T-cell (primary cell): ENCODE data around the gene HOXD9. TPM values are rescaled to one million over a fixed set of nuclear protein-coding genes. Genes with fewer than 3 reads are reported as not detected.
A peak's percentile ranks its signal among the peaks of the same experiment; 100 is the strongest.

ENCODE experiments used
- ATAC-seq, 4 experiments: fragments of 200-7000 bp in 3 of 4; fragments of 150-1000 bp in 1 of 4; cut with Tn5 transposase; replicated peaks in 1 of 4; 1 replicate in 3 of 4; 2 replicates in 1 of 4; pipeline ENCODE4 v1.10.0; 2021; ENCODE audit warnings: moderate library complexity in 3 of 4, mild to moderate bottlenecking in 2 of 4, moderate number of reproducible peaks in 1 of 4
- CTCF ChIA-PET, 2 donors: fragments of 300-600 bp; sonication (Branson Sonifier 250); formaldehyde crosslinking; loops; one replicate each; lab custom pipeline; 2022; ENCODE audit warnings: antibody characterized with exemption in 2 of 2; lab: Charles Lee
- POLR2A ChIA-PET, 2 donors: fragments of 300-600 bp; sonication (Branson Sonifier 250); formaldehyde crosslinking; loops; one replicate each; lab custom pipeline; 2022; ENCODE audit warnings: antibody characterized with exemption in 2 of 2; lab: Charles Lee
- DNase-seq, 35 experiments: peaks; one replicate each; pipeline versions ENCODE4 v3.0.0 to v3.0.0-alpha.2; 2013 to 2023
- H3K27ac ChIP-seq: one replicate; pipeline ENCODE4 v1.5.1; 2013; ENCODE audit warnings: low read length
- H3K27me3 ChIP-seq, 2 experiments: replicated peaks in 1 of 2; 1 replicate in 1 of 2; 2 replicates in 1 of 2; pipeline versions ENCODE4 v1.6.1 to v1.7.0; 2013; ENCODE audit warnings: low read length in 1 of 2, mixed read lengths in 1 of 2; ENCODE audit not compliant: control insufficient read depth in 2 of 2, insufficient read depth in 2 of 2; ENCODE audit errors: extremely low read depth in 1 of 2
- H3K36me3 ChIP-seq, 2 donors: 1 replicate in 1 of 2; 2 replicates in 1 of 2; pipeline versions ENCODE4 v1.6.1 to v1.7.0; 2013; ENCODE audit warnings: low read length in 1 of 2; ENCODE audit not compliant: control insufficient read depth in 2 of 2, insufficient read depth in 1 of 2; ENCODE audit errors: extremely low read depth in 1 of 2
- H3K4me1 ChIP-seq, 2 experiments: 1 replicate in 1 of 2; 2 replicates in 1 of 2; pipeline versions ENCODE4 v1.6.1 to v1.7.0; 2013; ENCODE audit warnings: low read length in 2 of 2, mixed read lengths in 1 of 2; ENCODE audit not compliant: insufficient read depth in 2 of 2, control insufficient read depth in 1 of 2; ENCODE audit errors: extremely low read depth in 1 of 2
- H3K4me3 ChIP-seq, 2 donors: 1 replicate in 1 of 2; 2 replicates in 1 of 2; pipeline versions ENCODE4 v1.5.1 to v1.7.0; 2013; ENCODE audit warnings: mild to moderate bottlenecking in 2 of 2, low read length in 1 of 2, moderate library complexity in 1 of 2; ENCODE audit not compliant: control insufficient read depth in 1 of 2; ENCODE audit errors: extremely low read depth in 1 of 2
- H3K9me3 ChIP-seq: 2 replicates; pipeline ENCODE4 v1.7.0; 2013
- H3K27ac Mint-ChIP-seq, 2 donors: one replicate each; pipeline ENCODE4 v1.8.0; 2020 to 2021; ENCODE audit warnings: mild to moderate bottlenecking in 2 of 2, mixed read lengths in 2 of 2
- H3K27me3 Mint-ChIP-seq, 2 donors: one replicate each; pipeline ENCODE4 v1.8.0; 2021 to 2022; ENCODE audit warnings: mixed read lengths in 2 of 2
- H3K36me3 Mint-ChIP-seq: one replicate; pipeline ENCODE4 v1.8.0; 2021; ENCODE audit warnings: mixed read lengths
- H3K4me1 Mint-ChIP-seq, 3 donors: one replicate each; pipeline ENCODE4 v1.8.0; 2020 to 2022; ENCODE audit warnings: mixed read lengths in 3 of 3, mild to moderate bottlenecking in 1 of 3
- H3K4me3 Mint-ChIP-seq, 3 donors: one replicate each; pipeline ENCODE4 v1.8.0; 2020 to 2022; ENCODE audit warnings: mild to moderate bottlenecking in 3 of 3, mixed read lengths in 3 of 3, moderate library complexity in 3 of 3
- H3K9me3 Mint-ChIP-seq, 3 donors: one replicate each; pipeline ENCODE4 v1.8.0; 2020 to 2022; ENCODE audit warnings: mixed read lengths in 3 of 3
- WGBS: methylation state at CpG from one replicate; pipeline ENCODE4 v1.1.5; 2013; ENCODE audit warnings: missing lambda C conversion rate; ENCODE audit not compliant: insufficient coverage; 5-methylcytosine and 5-hydroxymethylcytosine counted together
- total RNA-seq, 35 experiments: library from RNA in 6 of 35; stranded (reverse) in 6 of 35; fragments of 120-200 nt in 1 of 35; gene quantifications; one replicate each; pipeline versions ENCODE4 v1.2.1 to v1.2.4 and lab custom pipeline; 2013 to 2026

The HOXD9 gene
- total RNA-seq, 5 donors from 2014 or later (not counting 1 experiment from before 2014, with no cell fraction given) = 0.13 to 0.15 TPM; not detected in 3

- POLR2A ChIA-PET = no interaction called here
- peaks cover 32 to 85% of the 10 kb centered on the region in 2 experiments for H3K27me3 ChIP-seq
- CTCF ChIA-PET = no interaction called here
- H3K9me3 Mint-ChIP-seq = no peaks in the 10 kb centered on the region
- H3K36me3 Mint-ChIP-seq = no peaks in the 10 kb centered on the region
- peaks cover 26 to 37% (median 30%) of the 10 kb centered on the region in 3 donors for H3K4me1 Mint-ChIP-seq
- ATAC-seq (no peak), DNase-seq (no peak)
- peaks cover 4 to 18% of the 10 kb centered on the region in 2 experiments for H3K4me1 ChIP-seq
- no peak overlapping the region for H3K27ac ChIP-seq
- WGBS = 13% methylated on average over 48 of the region's 56 CpGs
- H3K36me3 ChIP-seq = no peaks in the 10 kb centered on the region
- H3K9me3 ChIP-seq = no peaks in the 10 kb centered on the region
- H3K27me3 Mint-ChIP-seq = peaks cover 70 to 80% of the 10 kb centered on the region in 2 donors
- no peak overlapping the region for H3K4me3 ChIP-seq
- H3K27ac Mint-ChIP-seq = no peak overlapping the region
- H3K4me3 Mint-ChIP-seq = peak overlapping the region in 1 of 3 donors; percentile 68
Measured at GRCh38 chr2:176104316-176105077, 18.0 kb upstream of the HOXD9 start.

- DNase-seq = no peak
- H3K9me3 Mint-ChIP-seq = no peaks in the 10 kb centered on the region
- no peak overlapping the region for H3K4me3 ChIP-seq
- H3K27me3 Mint-ChIP-seq = peaks cover 74 to 82% of the 10 kb centered on the region in 2 donors
- H3K4me1 ChIP-seq = peaks cover 4 to 18% of the 10 kb centered on the region in 2 experiments
- peak overlapping the region in 1 of 3 donors; percentile 68 for H3K4me3 Mint-ChIP-seq
- H3K27ac Mint-ChIP-seq = no peak overlapping the region
- H3K9me3 ChIP-seq = no peaks in the 10 kb centered on the region
- no peaks in the 10 kb centered on the region for H3K36me3 ChIP-seq
- no peaks in the 10 kb centered on the region for H3K36me3 Mint-ChIP-seq
- ChIA-PET POLR2A (interaction anchor here in 1 of 2 donors (0.6 kb wide), 1 partner anchor 709 kb away, joined by 3 read pairs; no protein-coding TSS in a partner anchor), CTCF (no interaction called here)
- 14% methylated on average over 24 of the region's 25 CpGs for WGBS
- H3K27ac ChIP-seq = no peak overlapping the region
- peaks cover 39 to 84% of the 10 kb centered on the region in 2 experiments for H3K27me3 ChIP-seq
- no peak for ATAC-seq
- H3K4me1 Mint-ChIP-seq = peaks cover 26 to 39% (median 30%) of the 10 kb centered on the region in 3 donors
Measured at GRCh38 chr2:176105078-176105729, 17.3 kb upstream of the HOXD9 start.

- Mint-ChIP-seq H3K27me3 (peaks cover 74 to 82% of the 10 kb centered on the region in 2 donors), H3K36me3 (no peaks in the 10 kb centered on the region), H3K27ac (peak overlapping the region in 1 of 2 donors; percentile 44), H3K4me3 (peak overlapping the region; percentile 26 to 68 (median 60)), H3K4me1 (peaks cover 26 to 39% (median 30%) of the 10 kb centered on the region in 3 donors), H3K9me3 (no peaks in the 10 kb centered on the region)
- H3K4me1 ChIP-seq = peaks cover 4 to 18% of the 10 kb centered on the region in 2 experiments
- ChIA-PET CTCF (no interaction called here), POLR2A (interaction anchor here in 1 of 2 donors (0.6 kb wide), 1 partner anchor 709 kb away, joined by 3 read pairs; no protein-coding TSS in a partner anchor)
- DNase-seq = no peak
- 11% methylated on average over 20 of the region's 25 CpGs for WGBS
- H3K36me3 ChIP-seq = no peaks in the 10 kb centered on the region
- ATAC-seq = no peak
- no peaks in the 10 kb centered on the region for H3K9me3 ChIP-seq
- no peak overlapping the region for H3K27ac ChIP-seq
- no peak overlapping the region for H3K4me3 ChIP-seq
- H3K27me3 ChIP-seq = peaks cover 43 to 76% of the 10 kb centered on the region in 2 experiments
Measured at GRCh38 chr2:176105730-176106580, 16.6 kb upstream of the HOXD9 start.

DNA sequence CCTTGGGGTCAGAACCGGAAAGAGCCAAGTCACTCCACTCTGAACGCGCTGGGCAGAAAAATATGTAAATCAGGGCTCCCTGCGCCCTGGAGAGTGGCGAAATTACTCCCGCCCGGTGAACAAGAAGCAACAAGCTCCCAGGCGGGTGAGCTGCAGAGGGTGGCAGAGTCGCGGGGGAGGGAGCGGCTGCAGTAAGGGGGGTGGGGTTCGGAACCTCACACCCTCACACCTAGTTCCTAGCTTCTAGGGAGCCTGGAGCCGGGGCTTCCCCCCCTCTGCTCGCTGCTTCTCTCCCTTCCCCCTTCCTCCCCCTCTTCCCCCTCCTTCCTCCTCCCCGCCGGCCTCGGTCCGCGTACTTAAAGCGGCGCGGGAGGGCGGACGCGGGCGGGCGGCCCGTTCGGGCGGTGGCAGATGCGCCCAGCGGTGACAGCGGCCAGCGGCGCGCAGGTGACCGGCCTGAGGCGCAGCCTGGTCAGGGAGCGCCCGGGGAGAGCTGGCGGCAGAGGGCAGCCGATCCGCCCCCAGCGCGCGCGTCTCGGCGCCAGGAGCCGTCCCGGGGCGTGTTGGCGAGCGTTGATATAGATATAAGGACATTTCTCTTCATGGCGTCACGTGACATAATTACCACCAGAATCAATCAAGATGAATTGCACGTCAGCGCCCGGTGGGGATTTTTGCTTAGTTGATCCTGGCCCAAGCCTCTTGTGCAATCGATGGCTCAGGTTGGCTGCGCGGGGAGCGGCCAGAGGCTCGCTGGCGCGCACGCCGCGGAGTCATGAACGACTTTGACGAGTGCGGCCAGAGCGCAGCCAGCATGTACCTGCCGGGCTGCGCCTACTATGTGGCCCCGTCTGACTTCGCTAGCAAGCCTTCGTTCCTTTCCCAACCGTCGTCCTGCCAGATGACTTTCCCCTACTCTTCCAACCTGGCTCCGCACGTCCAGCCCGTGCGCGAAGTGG lies 15.7 kb upstream of the HOXD9 start, which contains the start of gene HOXD11:
Gene HOXD11, plus strand, starts transcription at position 700 of the 959 bp plus-strand sequence. Its CDS starts 76 bp downstream, at position 776.
- Mint-ChIP-seq H3K4me3 (peak within 1 kb of the TSS; percentile 26 to 68 (median 60)), H3K36me3 (no peaks in the 10 kb centered on the region), H3K27me3 (peaks cover 70 to 82% of the 10 kb centered on the region in 2 donors), H3K4me1 (peaks cover 30 to 39% (median 34%) of the 10 kb centered on the region in 3 donors), H3K27ac (peak within 1 kb of the TSS in 1 of 2 donors; percentile 57), H3K9me3 (no peaks in the 10 kb centered on the region)
- DNase-seq = no peak
- no peaks in the 10 kb centered on the region for H3K36me3 ChIP-seq
- CTCF ChIA-PET = interaction anchor here in 1 of 2 donors (0.7 kb wide), 1 partner anchor 464 kb away, joined by 3 read pairs; no protein-coding TSS in a partner anchor
- peaks cover 4 to 22% of the 10 kb centered on the region in 2 experiments for H3K4me1 ChIP-seq
- H3K4me3 ChIP-seq = peak within 1 kb of the TSS in 1 of 2 donors; percentile 46
- POLR2A ChIA-PET = no interaction called here
- 10% methylated on average over 62 of the region's 85 CpGs for WGBS
- no peak within 1 kb of the TSS for H3K27ac ChIP-seq
- peaks cover 35 to 75% of the 10 kb centered on the region in 2 experiments for H3K27me3 ChIP-seq
- H3K9me3 ChIP-seq = no peaks in the 10 kb centered on the region
- peak in 2 of 4 experiments; percentile 23 to 50 for ATAC-seq

DNA sequence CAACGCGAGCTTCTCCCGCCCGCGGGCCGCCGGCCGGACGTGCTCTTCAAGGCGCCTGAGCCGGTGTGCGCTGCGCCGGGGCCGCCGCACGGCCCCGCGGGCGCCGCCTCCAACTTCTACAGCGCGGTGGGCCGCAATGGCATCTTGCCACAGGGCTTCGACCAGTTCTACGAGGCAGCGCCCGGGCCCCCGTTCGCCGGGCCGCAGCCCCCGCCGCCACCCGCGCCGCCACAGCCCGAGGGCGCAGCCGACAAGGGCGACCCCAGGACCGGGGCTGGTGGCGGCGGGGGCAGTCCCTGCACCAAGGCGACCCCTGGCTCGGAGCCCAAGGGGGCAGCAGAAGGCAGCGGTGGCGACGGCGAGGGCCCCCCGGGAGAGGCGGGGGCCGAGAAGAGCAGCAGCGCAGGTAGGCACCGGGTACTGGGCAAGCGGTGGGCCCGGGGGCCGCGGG lies 14.8 kb upstream of the HOXD9 start:
- Mint-ChIP-seq H3K36me3 (no peaks in the 10 kb centered on the region), H3K4me1 (peaks cover 30 to 39% (median 34%) of the 10 kb centered on the region in 3 donors), H3K4me3 (no peak overlapping the region), H3K27me3 (peaks cover 66 to 82% of the 10 kb centered on the region in 2 donors), H3K27ac (no peak overlapping the region), H3K9me3 (no peaks in the 10 kb centered on the region)
- no peak overlapping the region for H3K27ac ChIP-seq
- no peaks in the 10 kb centered on the region for H3K9me3 ChIP-seq
- 6% methylated on average over 46 of the region's 59 CpGs for WGBS
- no peak overlapping the region for H3K4me3 ChIP-seq
- peaks cover 4 to 22% of the 10 kb centered on the region in 2 experiments for H3K4me1 ChIP-seq
- CTCF ChIA-PET = interaction anchor here in 1 of 2 donors (0.7 kb wide), 1 partner anchor 1237 kb away, joined by 4 read pairs; no protein-coding TSS in a partner anchor
- H3K36me3 ChIP-seq = no peaks in the 10 kb centered on the region
- H3K27me3 ChIP-seq = peaks cover 29 to 79% of the 10 kb centered on the region in 2 experiments
- no peak for DNase-seq
- no peak for ATAC-seq
- POLR2A ChIA-PET = no interaction called here
